Heart right ventricle (tissue), 16 donors: Measurements from ENCODE around the gene DIP2C. TPM values are rescaled to one million over a fixed set of nuclear protein-coding genes. Genes with fewer than 3 reads are reported as not detected.

Experiments used
- ATAC-seq, 8 donors: fragments of 200-7000 bp; cut with Tn5 transposase; one replicate each; pipeline ENCODE4 v1.9.1; 2020; ENCODE audit warnings: mild to moderate bottlenecking in 8 of 8, moderate library complexity in 8 of 8, moderate number of reproducible peaks in 1 of 8
- DNase-seq, 2 donors: peaks; one replicate each; pipeline ENCODE4 v3.0.0-alpha.2; 2020
- H3K27ac ChIP-seq, 10 donors: fragments of 200-600 bp; sonication (generic) in 2 of 10; one replicate each; pipeline versions ENCODE4 v1.5.0 to v1.8.0; 2020 to 2022; ENCODE audit warnings: mild to moderate bottlenecking in 3 of 10
- H3K27me3 ChIP-seq, 7 donors: fragments of 200-600 bp; one replicate each; pipeline ENCODE4 v1.8.0; 2021 to 2022; ENCODE audit warnings: mild to moderate bottlenecking in 2 of 7
- H3K36me3 ChIP-seq, 9 donors: fragments of 200-600 bp; sonication (generic) in 1 of 9; one replicate each; pipeline versions ENCODE4 v1.5.0 to v1.8.0; 2020 to 2022; ENCODE audit warnings: mild to moderate bottlenecking in 2 of 9
- H3K4me1 ChIP-seq, 9 donors: fragments of 200-600 bp; sonication (generic) in 1 of 9; one replicate each; pipeline versions ENCODE4 v1.5.0 to v1.8.0; 2020 to 2022; ENCODE audit warnings: mild to moderate bottlenecking in 4 of 9
- H3K4me3 ChIP-seq, 10 donors: fragments of 200-600 bp; sonication (generic) in 2 of 10; one replicate each; pipeline versions ENCODE4 v1.5.0 to v1.8.0; 2020 to 2022; ENCODE audit warnings: mild to moderate bottlenecking in 7 of 10, moderate library complexity in 2 of 10
- H3K9me3 ChIP-seq, 11 donors: fragments of 200-600 bp in 10 of 11; sonication (generic) in 2 of 11; one replicate each; pipeline versions ENCODE4 v1.5.0 to v1.8.0; 2013 to 2022; ENCODE audit warnings: mild to moderate bottlenecking in 2 of 11, control low read depth in 1 of 11, moderate library complexity in 1 of 11
- WGBS, 2 donors: extraction: QIAGEN DNeasy Blood & Tissue Kit; methylation state at CpG; one replicate each; pipeline ENCODE4 v1.1.7; 2013; ENCODE audit warnings: inconsistent platforms in 1 of 2; 5-methylcytosine and 5-hydroxymethylcytosine counted together
- intact Hi-C, 10 donors: fragments of 100-400 bp; cut with DNase I; formaldehyde crosslinking; loops; one replicate each; pipeline versions ENCODE4 v1.11.1 to v1.14.2; 2022
- polyA plus RNA-seq, 2 donors: library from polyadenylated mRNA; stranded (reverse); fragments of 200-250 nt; gene quantifications; one replicate each; pipeline ENCODE4 v1.2.3, GENCODE V29; 2013
- total RNA-seq, 10 donors: library from RNA; stranded (reverse); fragmentation: NEBNext Ultra II Directional in 3 of 10; extraction: Animal tissue kit (Norgen Biotek cat#: 25700) in 3 of 10; gene quantifications; one replicate each; pipeline versions ENCODE4 v1.2.1 to v1.2.4, GENCODE V29; 2021 to 2023
- TF ChIP-seq, protein P1 (sequence below), 9 donors: fragments of 200-600 bp; sonication (generic) in 2 of 9; IDR thresholded peaks; one replicate each; pipeline versions ENCODE4 v1.5.0 to v1.8.0; 2021 to 2022; ENCODE audit warnings: antibody characterized with exemption in 9 of 9, mild to moderate bottlenecking in 5 of 9, moderate library complexity in 1 of 9
- donor health status: Arrhythmogenic right ventricular cardiomyopathy.
- donor health status: ischemic (EF 13 %, LVEDD 7.1; RV severe dilation, severe dysfunction).
- donor health status: healthy with polysubstance abuse.
- donor health status: DM: no; HTN: yes; CAD: no.
- donor health status: DM: no; HTN: no; CAD: no.
- donor health status: ischemic (EF 25% LVEDD 6.9; RV normal size, moderate dysfunction).
- donor health status: ischemic (EF 25% LVEDD 5.7; RV mildly dilated, moderate dysfunction).
- donor health status: healthy.
- donor health status: DM: yes; HTN: yes; CAD: no.
- donor health status: Ischemic cardiomyopathy.
- donor health status: ischemic (EF 35%, LVEDD 5.7; RV mildly dilated, moderate dysfunction).
- donor health status: nonischemic (EF 11% LVEDD 7.7; RV severe dilation, severe dysfunction).
- donor health status: DM: yes; HTN: yes; CAD: no.
- donor health status: PGD.
- donor health status: ischemic (EF 29% LVEDD 5.4; RV normal size, mild dysfunction).
- donor health status: nonischemic (EF 23%, LVEDD 6.1; RV moderate dilation, normal function).

Gene DIP2C
- total and polyA plus RNA-seq, 12 donors, result 7.1 to 48.2 (median 33.7) TPM

DNA sequence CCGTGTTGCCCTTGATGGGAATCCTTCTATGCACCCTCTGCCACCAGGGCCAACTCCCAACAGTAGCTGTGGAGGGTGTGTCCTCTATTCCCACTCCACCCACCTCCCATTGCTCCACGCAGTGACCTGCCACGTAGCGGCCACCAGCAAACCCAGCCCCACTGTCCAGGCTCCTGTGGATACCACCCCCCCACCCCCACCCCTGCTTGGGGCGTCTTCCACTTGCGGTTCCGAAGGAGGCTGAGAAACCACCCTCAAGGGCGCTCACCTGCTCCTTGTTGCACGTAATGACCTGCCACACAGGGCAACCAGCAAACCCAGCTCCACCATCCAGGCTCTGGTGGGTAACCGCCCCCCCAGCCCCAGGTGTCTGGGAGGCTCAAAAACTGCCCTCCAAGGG lies 72.0 kb downstream of the DIP2C start:
- Histone ChIP-seq H3K27ac (no peak overlapping the region), H3K4me1 (peaks cover 3 to 83% (median 41%) of the 10 kb centered on the region in 9 donors), H3K4me3 (no peak overlapping the region), H3K9me3 (no peaks in the 10 kb centered on the region), H3K36me3 (no peaks in the 10 kb centered on the region), H3K27me3 (peaks cover 0 to 5% (median 0%) of the 10 kb centered on the region in 7 donors)
- 95 to 96% methylated on average over 10 of the region's 10 CpGs for WGBS, 2 donors
- TF ChIP-seq, protein P1, sequence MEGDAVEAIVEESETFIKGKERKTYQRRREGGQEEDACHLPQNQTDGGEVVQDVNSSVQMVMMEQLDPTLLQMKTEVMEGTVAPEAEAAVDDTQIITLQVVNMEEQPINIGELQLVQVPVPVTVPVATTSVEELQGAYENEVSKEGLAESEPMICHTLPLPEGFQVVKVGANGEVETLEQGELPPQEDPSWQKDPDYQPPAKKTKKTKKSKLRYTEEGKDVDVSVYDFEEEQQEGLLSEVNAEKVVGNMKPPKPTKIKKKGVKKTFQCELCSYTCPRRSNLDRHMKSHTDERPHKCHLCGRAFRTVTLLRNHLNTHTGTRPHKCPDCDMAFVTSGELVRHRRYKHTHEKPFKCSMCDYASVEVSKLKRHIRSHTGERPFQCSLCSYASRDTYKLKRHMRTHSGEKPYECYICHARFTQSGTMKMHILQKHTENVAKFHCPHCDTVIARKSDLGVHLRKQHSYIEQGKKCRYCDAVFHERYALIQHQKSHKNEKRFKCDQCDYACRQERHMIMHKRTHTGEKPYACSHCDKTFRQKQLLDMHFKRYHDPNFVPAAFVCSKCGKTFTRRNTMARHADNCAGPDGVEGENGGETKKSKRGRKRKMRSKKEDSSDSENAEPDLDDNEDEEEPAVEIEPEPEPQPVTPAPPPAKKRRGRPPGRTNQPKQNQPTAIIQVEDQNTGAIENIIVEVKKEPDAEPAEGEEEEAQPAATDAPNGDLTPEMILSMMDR (IDR thresholded peaks at IDR 0.05), result no peak
- ATAC-seq, result no peak
- no peak for DNase-seq
- intact Hi-C loops, result loop anchor here in 1 of 10 donors (5.0 kb wide), 1 partner anchor 55 kb away; no protein-coding TSS in a partner anchor

DNA sequence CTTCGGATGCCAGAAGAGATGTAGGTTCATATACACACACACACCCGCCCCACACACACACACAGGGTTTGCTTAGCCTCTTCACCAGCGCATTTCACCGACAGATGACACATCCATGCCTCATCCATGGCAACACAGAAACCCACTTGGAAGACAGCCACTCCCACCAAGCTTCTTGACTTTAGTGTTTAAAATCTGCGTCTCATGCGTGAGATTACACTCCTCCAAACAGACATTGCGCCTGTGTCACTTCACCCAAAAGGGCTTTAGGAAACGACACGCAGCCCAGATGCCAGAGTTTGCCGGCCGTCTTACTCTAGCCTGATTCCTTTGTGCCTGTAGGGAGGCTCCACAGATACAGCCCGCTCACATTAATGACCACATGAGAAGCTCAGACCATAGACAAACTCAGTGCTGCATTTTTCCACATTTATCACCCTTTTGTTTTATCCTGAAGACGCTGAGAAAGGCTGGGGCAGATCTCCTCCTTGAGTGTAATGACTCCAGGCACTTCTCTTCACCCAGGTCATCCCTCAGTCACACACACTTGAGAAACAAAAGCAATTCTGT lies 73.8 kb downstream of the DIP2C start:
- Histone ChIP-seq H3K27ac (no peak overlapping the region), H3K4me3 (no peak overlapping the region), H3K27me3 (peaks cover 0 to 5% (median 0%) of the 10 kb centered on the region in 7 donors), H3K4me1 (peaks cover 3 to 72% (median 41%) of the 10 kb centered on the region in 9 donors), H3K36me3 (no peaks in the 10 kb centered on the region), H3K9me3 (no peaks in the 10 kb centered on the region)
- intact Hi-C loops, result loop anchor here in 1 of 10 donors (5.0 kb wide), 1 partner anchor 57 kb away; no protein-coding TSS in a partner anchor
- TF ChIP-seq, protein P1 (IDR thresholded peaks at IDR 0.05), result no peak
- ATAC-seq, result no peak
- WGBS, 2 donors, result 89 to 93% methylated on average over 13 of the region's 13 CpGs
- DNase-seq, result no peak

DNA sequence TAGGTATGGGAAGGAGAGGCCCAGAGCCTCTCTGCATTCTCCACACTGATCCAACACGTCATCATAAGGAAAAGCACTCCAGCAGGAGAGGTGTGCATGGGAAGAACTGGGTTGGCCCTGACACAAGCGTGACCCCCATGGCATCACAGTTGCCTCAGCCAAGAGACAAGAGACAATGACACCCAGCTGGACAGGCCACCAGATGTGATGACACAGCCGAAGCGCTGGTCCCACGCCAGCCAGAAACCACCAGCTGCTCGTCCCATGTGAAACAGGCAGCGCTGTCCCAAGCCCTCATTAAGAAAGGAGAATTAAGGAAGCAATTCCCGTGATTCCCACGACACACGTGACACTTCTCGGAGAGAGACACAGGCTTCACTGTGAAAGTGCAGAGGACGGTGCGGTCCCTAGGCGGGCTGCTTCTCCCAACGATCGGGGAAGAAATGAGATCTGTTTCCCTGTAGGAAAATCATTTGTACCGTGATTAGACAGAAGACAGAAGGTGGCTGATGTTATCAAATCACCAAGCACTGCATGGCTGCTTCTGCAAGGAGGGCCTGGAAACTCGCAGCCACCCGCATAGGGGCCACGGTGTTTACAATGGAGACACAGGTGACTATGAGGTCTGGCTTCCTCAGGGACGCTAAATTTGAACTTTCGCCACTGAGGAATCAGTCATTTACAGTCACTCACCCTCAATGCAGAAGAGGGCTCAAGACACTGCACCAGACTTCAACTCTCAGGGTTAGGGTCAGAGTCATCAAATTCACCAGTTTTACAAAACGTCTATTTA lies 74.5 kb downstream of the DIP2C start:
- DNase-seq (no peak), ATAC-seq (peak in 1 of 8 donors; percentile 25)

DNA sequence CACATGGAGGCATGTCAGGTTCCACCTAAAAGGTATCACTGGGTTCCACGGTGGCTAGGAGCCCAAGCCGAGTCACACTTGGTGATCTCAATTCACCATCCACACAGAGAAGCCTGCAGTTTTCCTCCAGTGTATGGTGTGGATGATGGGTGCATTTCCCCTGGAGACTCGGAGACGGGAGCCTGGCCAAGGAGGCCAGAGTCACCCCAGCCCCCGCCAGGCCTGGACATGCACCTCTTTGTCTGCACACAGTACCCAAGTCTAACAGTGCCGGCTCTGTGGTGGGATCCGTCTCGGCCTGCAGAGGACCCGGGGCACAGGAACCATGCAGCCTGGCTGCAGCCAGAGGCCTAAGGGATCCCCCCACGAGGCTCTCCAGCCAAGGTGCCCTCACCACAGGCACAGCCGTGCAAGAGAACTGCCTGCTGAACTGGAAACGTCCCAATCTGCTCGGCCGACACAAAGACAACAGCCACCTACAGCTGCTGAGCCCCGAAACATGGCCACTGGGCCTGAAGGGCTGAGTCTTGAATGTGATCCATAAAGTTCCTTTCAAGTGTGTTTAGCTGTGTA lies 75.2 kb downstream of the DIP2C start:
- 66 to 77% methylated on average over 15 of the region's 15 CpGs for WGBS, 2 donors
- peak in 5 of 8 donors; percentile 9 to 40 (median 28) for ATAC-seq
- Histone ChIP-seq H3K4me1 (peaks cover 5 to 70% (median 40%) of the 10 kb centered on the region in 9 donors), H3K4me3 (no peak overlapping the region), H3K9me3 (no peaks in the 10 kb centered on the region), H3K27me3 (no peaks in the 10 kb centered on the region), H3K36me3 (no peaks in the 10 kb centered on the region), H3K27ac (peak overlapping the region in 2 of 10 donors; percentile 21 to 49)
- no peak for DNase-seq
- TF ChIP-seq, protein P1 (IDR thresholded peaks at IDR 0.05), result no peak
- intact Hi-C loops, result no loop called here

More for the DNA sequence above, 74.5 kb downstream of the DIP2C start:
- peaks cover 3 to 70% (median 41%) of the 10 kb centered on the region in 9 donors for H3K4me1 ChIP-seq
- whole genome bisulfite sequencing, 2 donors, result 81 to 82% methylated on average over 23 of the region's 23 CpGs
- H3K9me3 ChIP-seq, result no peaks in the 10 kb centered on the region
- peak overlapping the region in 1 of 10 donors; percentile 21 for H3K27ac ChIP-seq
- H3K27me3 ChIP-seq, result peaks cover 0 to 4% (median 0%) of the 10 kb centered on the region in 7 donors
- TF ChIP-seq, protein P1 (IDR thresholded peaks at IDR 0.05), result no peak
- intact Hi-C loops, result loop anchor here in 1 of 10 donors (5.0 kb wide), 1 partner anchor 57 kb away; no protein-coding TSS in a partner anchor
- H3K36me3 ChIP-seq, result no peaks in the 10 kb centered on the region
- H3K4me3 ChIP-seq, result no peak overlapping the region
